ENCODE results near the gene PLA2G6.
"Not testable (repeated sequence)": the region's sequence is repeated elsewhere in the genome, so short reads cannot be mapped to it uniquely, and the experiment has no call there.

The PLA2G6 gene

DNA sequence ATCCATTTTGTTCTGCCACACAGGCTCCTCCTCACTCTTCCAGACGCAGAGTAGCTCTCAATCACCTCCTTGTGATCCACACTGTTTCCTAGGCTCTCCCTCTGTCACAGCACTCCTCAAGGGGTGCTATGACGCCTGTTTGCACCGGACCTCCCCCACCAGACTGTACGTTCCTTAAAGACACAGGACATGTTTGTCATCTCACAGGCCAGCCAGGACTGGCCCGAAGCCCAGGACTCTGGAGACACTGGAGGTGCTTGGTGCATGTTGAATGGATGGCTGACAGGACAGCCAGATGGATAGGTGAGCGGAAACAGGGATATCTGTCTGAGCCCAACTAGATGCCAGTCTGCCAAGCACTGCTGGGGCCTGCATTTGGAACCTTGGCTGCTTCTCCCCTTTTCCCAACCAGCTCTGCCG, 13.6 kb downstream of the PLA2G6 start:
- no peak for DNase-seq (ENCODE audit: low read depth)

DNA sequence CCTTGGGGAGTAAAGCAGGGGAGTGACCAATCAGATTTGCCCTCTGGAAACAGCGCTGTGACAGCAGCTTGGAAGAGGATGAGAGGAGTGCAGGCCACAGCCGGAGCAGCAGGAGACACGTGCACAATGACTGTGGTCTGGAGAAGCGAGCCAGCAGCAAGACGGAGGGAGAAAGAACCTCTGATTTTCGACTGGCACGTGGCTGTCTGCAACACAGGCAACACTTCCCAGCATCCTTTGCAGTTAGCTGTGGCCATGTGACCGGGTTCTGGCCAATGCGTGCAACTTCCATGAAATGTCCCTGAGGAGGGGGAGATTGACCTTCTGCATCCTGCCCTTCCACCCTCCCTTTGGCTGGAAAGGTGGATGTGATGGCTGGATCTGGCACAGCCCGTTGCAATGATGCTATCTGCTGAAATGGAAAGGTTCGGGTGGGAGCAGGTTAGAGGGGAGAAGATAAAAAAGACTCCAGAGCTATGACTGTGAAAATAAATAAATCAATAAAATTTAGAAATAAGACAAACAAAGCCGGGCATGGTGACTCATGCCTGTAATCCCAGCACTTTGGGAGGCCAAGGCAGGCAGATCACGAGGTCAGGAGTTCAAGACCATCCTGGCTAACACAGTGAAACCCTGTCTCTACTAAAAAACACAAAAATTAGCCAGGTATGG, 15.6 kb downstream of the PLA2G6 start:
- DNase-seq (ENCODE audit: low read depth): no peak

GRCh38 chr22:38164551-38164918, 17.1 kb downstream of the PLA2G6 start:
- no peak for DNase-seq (ENCODE audit: low read depth)

DNA sequence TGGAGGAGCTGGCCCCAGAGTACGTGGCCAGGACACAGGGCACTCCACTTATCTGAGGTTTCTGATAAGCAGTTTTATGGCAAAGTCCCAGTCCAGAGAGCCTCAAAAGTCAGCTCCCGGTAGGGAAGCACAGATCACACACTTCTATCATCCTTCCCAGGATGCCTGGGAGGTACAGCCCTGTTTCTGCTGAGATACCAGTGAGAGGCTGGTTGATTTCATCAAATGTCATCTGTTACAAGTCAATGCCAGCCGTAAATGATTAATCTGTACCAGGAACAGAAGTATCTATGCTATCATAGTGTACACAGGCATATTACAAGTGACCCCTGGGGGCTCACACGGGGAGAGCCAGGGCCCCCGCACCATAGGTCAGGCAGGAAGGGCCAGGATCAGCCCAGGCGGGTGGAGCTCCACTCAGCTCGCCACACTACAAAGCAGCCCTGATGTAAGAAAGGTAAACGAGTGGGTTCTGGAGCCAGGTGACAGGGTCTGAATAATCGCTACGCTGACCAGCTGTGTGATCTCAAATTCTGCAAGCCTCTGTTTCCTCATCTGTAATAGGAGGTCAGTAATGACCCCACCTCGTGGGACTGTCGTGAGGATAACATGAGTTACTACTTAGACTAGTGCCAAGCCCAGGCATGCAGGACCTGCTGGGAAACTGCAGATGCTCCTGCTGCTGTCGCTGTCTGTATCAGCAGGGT, 17.6 kb downstream of the PLA2G6 start:
- no peak for DNase-seq (ENCODE audit: low read depth)

GRCh38 chr22:38162881-38163843, 18.5 kb downstream of the PLA2G6 start:
- no peak for DNase-seq (ENCODE audit: low read depth)

DNA sequence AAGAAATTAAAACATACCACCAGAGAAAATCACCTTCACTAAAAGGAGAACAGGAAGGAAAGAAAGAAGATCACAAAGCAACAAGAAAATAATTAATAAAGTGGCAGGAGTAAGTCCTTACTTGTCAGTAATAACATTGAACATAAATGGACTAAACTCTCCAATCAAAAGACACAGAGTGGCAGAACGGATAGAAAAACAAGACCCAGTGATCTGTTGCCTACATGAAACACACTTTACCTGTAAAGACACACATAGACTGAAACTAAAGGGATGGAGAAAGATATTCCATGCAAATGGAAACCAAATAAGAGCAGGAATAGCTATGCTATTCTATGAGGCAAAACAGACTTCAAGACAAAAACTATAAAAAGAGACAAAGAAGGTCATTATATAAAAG, 25.9 kb downstream of the PLA2G6 start:
- DNase-seq (ENCODE audit: low read depth): no peak

GRCh38 chr22:38154563-38154915, 27.1 kb downstream of the PLA2G6 start:
- DNase-seq (ENCODE audit: low read depth): not testable (repeated sequence)

- no peak for DNase-seq (ENCODE audit: low read depth)
Observed at GRCh38 chr22:38153821-38154562, 27.6 kb downstream of the PLA2G6 start.

DNA sequence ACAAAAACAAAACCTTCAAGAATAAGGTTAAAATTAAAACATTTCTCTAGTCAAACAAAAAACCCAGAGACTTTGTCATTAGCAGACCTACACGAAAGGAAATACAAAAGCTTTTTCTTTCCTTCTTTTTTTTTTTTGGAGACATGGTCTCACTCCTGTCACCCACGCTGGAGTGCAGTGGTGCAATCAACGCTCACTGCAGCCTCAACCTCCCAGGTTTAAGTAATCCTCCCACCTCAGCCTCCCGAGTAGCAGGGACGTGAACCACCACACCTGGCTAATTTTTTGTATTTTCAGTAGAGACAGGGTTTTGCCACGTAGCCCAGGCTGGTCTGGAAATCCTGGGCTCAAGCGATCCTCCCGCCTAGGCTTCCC, 30.5 kb downstream of the PLA2G6 start:
- no peak for DNase-seq (ENCODE audit: low read depth)

DNA sequence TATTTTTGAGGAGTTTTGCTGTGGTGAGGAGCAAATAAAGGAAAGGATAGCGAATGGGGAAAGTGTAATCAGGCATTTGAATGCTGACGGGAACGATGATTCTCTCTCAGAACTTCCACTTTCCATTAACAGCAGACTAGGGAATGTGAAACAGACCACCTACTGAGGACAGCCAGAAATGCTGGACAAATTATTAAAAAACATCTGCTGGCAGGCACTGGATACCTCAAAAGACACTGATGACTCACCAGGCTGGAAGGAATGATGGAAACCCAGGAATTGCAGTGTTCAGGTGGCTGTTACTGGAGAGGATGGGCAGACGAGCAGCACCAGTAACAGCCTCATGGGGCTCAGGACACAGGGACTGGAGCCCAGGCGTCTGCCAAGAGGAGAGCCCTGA, 33.4 kb downstream of the PLA2G6 start:
- DNase-seq (ENCODE audit: low read depth): no peak

- DNase-seq (ENCODE audit: low read depth): not testable (repeated sequence)
Observed at GRCh38 chr22:38146166-38146565, 35.5 kb downstream of the PLA2G6 start.

DNA sequence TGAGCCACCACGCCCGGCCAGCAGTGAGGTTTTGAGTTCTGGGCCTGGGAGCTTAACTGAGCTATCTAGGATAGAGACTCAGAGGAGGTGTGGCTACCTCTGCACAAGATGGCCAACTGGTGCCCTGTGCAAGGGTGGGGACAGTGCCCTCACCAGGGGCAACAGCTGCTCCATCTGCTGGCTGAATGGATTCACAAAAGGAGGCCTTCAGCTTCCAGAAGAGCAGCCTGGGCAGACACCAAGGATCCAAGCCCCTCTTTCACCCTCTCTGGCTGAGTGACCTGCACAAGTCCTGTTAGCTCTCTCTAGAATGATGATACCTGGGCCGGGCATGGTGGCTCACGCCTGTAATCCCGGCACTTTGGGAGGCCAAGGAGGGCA, 37.6 kb downstream of the PLA2G6 start:
- DNase-seq (ENCODE audit: low read depth): no peak

DNA sequence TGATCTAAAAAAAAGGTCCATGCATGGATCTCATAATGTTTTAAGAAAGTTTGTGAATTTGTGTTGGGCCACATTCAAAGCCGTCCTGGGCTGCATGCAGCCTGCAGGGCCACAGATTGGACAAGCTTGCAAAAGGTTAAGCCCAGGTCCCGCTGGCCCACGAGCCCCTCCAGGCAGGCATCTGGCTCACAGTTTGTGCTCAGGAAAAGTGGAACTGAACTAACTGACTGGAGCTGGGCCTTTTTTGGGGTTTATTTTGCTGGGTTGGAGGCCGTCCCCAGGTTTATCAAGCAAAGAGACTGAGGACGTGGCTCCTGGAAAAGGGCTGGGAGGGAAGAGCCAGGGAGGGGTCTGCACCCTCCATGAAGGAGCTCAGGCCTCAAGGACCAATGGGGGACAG, 39.0 kb downstream of the PLA2G6 start:
- no peak for DNase-seq (ENCODE audit: low read depth)

GRCh38 chr22:38141217-38141973, 40.2 kb downstream of the PLA2G6 start:
- DNase-seq (ENCODE audit: low read depth): no peak

DNA sequence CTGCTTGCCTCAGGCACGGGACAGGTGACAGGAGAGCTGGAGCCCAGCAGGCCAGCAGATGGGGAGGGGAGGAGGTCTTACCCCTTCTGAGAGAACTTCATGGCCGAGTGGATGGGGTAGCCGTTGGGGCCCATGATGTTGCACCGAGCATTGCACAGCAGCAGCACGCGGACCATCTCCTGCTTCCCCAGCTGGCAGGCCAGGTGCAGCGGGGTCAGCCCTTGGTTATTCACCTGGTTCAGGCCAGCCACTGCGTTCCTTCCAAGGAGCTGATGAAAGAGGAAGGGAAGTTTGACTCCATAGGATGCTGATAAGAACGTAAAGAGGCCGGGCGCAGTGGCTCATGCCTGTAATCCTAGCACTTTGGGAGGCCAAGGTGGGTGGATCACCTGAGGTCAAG, 41.7 kb downstream of the PLA2G6 start:
- no peak for DNase-seq (ENCODE audit: low read depth)

DNA sequence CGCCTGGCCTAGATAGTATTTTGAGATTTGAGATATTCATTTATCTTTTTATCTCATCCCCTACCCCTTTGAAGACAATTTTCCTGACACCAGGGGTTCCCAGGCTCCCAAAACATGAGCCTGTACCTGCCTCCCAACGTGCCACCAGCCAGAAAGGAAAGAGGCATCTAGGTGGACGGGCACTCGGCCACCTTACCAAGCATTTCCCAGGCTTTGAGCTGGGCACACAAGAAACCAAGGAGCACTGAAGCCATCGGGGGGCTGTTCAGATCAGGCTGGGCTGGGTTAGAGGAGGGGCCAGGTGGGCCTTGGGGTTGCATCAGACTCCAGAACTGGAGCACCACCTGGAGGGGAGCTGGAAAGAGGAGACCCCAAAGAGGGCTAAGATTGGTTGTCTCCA, 42.7 kb downstream of the PLA2G6 start:
- DNase-seq (ENCODE audit: low read depth): no peak

- DNase-seq (ENCODE audit: low read depth): no peak
Observed at GRCh38 chr22:38137876-38138687, 43.5 kb downstream of the PLA2G6 start.

DNA sequence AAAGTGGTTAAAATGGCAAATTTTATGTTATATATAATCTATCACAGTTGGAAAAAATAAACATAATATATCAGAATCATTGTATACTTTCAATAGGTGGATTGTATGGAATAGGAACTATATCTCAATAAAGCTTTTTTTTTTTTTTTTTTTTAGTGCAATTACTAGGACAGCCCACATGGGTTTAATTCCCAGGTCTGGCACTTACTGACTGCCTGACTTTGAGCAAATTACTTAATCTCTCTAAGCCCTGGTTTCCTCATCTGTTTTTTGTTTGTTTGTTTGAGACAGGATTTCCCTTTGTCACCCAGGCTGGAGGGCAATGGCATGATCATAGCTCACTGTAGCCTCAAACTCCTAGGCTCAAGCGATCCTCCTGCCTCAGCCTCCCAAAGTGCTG, 45.0 kb downstream of the PLA2G6 start:
- DNase-seq (ENCODE audit: low read depth): no peak

GRCh38 chr22:38135133-38135706, 46.4 kb downstream of the PLA2G6 start:
- DNase-seq (ENCODE audit: low read depth): no peak

GRCh38 chr22:38133331-38133730, 48.3 kb downstream of the PLA2G6 start:
- DNase-seq (ENCODE audit: low read depth): no peak
